GM23248 (cell line): ENCODE results near the gene ZBTB32.

Experiments used
- EZH2 ChIP-seq: fragments of 200-600 bp; sonication (generic); IDR thresholded peaks from 2 replicates; pipeline ENCODE4 v1.6.1; 2018; ENCODE audit warnings: antibody characterized with exemption, mild to moderate bottlenecking; ENCODE audit not compliant: insufficient read depth, poor library complexity, severe bottlenecking
- EZH2phosphoT487 ChIP-seq: fragments of 200-600 bp; sonication (generic); IDR thresholded peaks from 2 replicates; pipeline ENCODE4 v1.6.1; 2018; ENCODE audit warnings: antibody characterized with exemption, moderate library complexity, mild to moderate bottlenecking, low read depth; ENCODE audit not compliant: insufficient read depth

- TF ChIP-seq EZH2 (no peak), EZH2phosphoT487 (no peak)
Observed at GRCh38 chr19:35696835-35697234, 7.5 kb upstream of the ZBTB32 start.
